OCI-LY7 (cell line): ENCODE measurements around the gene RACGAP1. TPM values are rescaled to one million over a fixed set of nuclear protein-coding genes. Genes with fewer than 3 reads are reported as not detected.

ENCODE experiments used
- BruUV-seq: library from RNA; stranded (reverse); fragments of 400-500 nt; replicated peaks from 2 replicates; lab custom pipeline; 2021; lab: Mats Ljungman, UMichigan
- CTCF ChIA-PET: fragments of 300-600 bp; sonication (Branson Sonifier 250); formaldehyde crosslinking; loops from one replicate; lab custom pipeline; 2022; ENCODE audit warnings: antibody characterized with exemption; ENCODE audit not compliant: unreplicated experiment; lab: Charles Lee
- POLR2A ChIA-PET: fragments of 300-600 bp; sonication (Branson Sonifier 250); formaldehyde crosslinking; loops from one replicate; lab custom pipeline; 2022; ENCODE audit warnings: antibody characterized with exemption; lab: Charles Lee
- DNase-seq: peaks from one replicate; pipeline ENCODE4 v3.0.0-alpha.2; 2015; ENCODE audit warnings: low spot score
- H2AFZ ChIP-seq: fragments of 200-600 bp; sonication (generic), shearing (Covaris generic); 2 replicates; pipeline ENCODE4 v1.6.1; 2014; ENCODE audit warnings: mild to moderate bottlenecking, antibody characterized with exemption, low read length, moderate library complexity
- H3K27ac ChIP-seq: fragments of 200-600 bp; sonication (generic); 2 replicates; pipeline ENCODE4 v1.5.1; 2014; ENCODE audit warnings: mixed run types, low read depth, mild to moderate bottlenecking, moderate library complexity, low read length, inconsistent platforms; ENCODE audit not compliant: poor library complexity, severe bottlenecking
- H3K36me3 ChIP-seq: fragments of 200-600 bp; sonication (generic); 2 replicates; pipeline ENCODE4 v1.6.1; 2014; ENCODE audit warnings: mild to moderate bottlenecking, antibody characterized with exemption, low read length, moderate library complexity, mixed read lengths; ENCODE audit not compliant: insufficient read depth
- H3K4me1 ChIP-seq: fragments of 200-600 bp; sonication (generic); 2 replicates; pipeline ENCODE4 v1.5.1; 2014; ENCODE audit warnings: mild to moderate bottlenecking, low read length; ENCODE audit not compliant: insufficient read depth, poor library complexity, severe bottlenecking
- H3K4me2 ChIP-seq: fragments of 200-600 bp; sonication (generic); 2 replicates; pipeline ENCODE4 v1.6.1; 2014; ENCODE audit warnings: mild to moderate bottlenecking, low read length
- H3K4me3 ChIP-seq: fragments of 200-600 bp; sonication (generic); 2 replicates; pipeline ENCODE4 v1.5.1; 2014; ENCODE audit warnings: mild to moderate bottlenecking, low read depth, low read length; ENCODE audit not compliant: poor library complexity, severe bottlenecking
- H3K79me2 ChIP-seq: fragments of 200-600 bp; sonication (generic); 2 replicates; pipeline ENCODE4 v1.6.1; 2016; ENCODE audit warnings: low read depth, mild to moderate bottlenecking, low read length, moderate library complexity, mixed read lengths; ENCODE audit not compliant: insufficient read depth
- H3K9me2 ChIP-seq: fragments of 200-600 bp; sonication (generic); 2 replicates; pipeline ENCODE4 v1.6.1; 2016; ENCODE audit warnings: mild to moderate bottlenecking, low read length, mixed read lengths; ENCODE audit not compliant: insufficient read depth
- H3K9me3 ChIP-seq: fragments of 200-600 bp; sonication (generic); 2 replicates; pipeline ENCODE4 v1.6.1; 2014; ENCODE audit warnings: mild to moderate bottlenecking, mixed run types, low read length, mixed read lengths
- H4K20me1 ChIP-seq: fragments of 200-600 bp; sonication (generic); 2 replicates; pipeline ENCODE4 v1.6.1; 2014; ENCODE audit warnings: mild to moderate bottlenecking, antibody characterized with exemption, low read length, moderate library complexity, mixed read lengths; ENCODE audit not compliant: insufficient read depth
- EZH2phosphoT487 ChIP-seq: fragments of 200-600 bp; sonication (generic); IDR thresholded peaks from 2 replicates; pipeline ENCODE4 v1.6.1; 2018; ENCODE audit warnings: low read depth, borderline replicate concordance, mild to moderate bottlenecking, mixed run types, antibody characterized with exemption, low read length, moderate library complexity, mixed read lengths
- intact Hi-C: fragments of 100-400 bp; cut with micrococcal nuclease; formaldehyde crosslinking; loops from one replicate; pipeline ENCODE4 v1.10.0; 2022; ENCODE audit not compliant: unreplicated experiment
- total RNA-seq, 2 experiments: library from RNA; depleted of rRNA in 1 of 2; stranded (reverse); fragments of >200 nt in 1 of 2; shearing (Covaris generic) in 1 of 2; gene quantifications; 2 replicates each; pipeline ENCODE4 v1.2.3, GENCODE V29; 2014 to 2022
- TF ChIP-seq, protein P1 (sequence below): fragments of 200-600 bp; sonication (generic); conservative IDR thresholded peaks from 2 replicates; pipeline ENCODE4 v1.5.1; 2014; ENCODE audit warnings: mild to moderate bottlenecking, antibody characterized with exemption, low read length, moderate library complexity, mixed read lengths

Gene RACGAP1
- total RNA-seq, 2 experiments from 2014 or later: 69.6 to 104 TPM

DNA sequence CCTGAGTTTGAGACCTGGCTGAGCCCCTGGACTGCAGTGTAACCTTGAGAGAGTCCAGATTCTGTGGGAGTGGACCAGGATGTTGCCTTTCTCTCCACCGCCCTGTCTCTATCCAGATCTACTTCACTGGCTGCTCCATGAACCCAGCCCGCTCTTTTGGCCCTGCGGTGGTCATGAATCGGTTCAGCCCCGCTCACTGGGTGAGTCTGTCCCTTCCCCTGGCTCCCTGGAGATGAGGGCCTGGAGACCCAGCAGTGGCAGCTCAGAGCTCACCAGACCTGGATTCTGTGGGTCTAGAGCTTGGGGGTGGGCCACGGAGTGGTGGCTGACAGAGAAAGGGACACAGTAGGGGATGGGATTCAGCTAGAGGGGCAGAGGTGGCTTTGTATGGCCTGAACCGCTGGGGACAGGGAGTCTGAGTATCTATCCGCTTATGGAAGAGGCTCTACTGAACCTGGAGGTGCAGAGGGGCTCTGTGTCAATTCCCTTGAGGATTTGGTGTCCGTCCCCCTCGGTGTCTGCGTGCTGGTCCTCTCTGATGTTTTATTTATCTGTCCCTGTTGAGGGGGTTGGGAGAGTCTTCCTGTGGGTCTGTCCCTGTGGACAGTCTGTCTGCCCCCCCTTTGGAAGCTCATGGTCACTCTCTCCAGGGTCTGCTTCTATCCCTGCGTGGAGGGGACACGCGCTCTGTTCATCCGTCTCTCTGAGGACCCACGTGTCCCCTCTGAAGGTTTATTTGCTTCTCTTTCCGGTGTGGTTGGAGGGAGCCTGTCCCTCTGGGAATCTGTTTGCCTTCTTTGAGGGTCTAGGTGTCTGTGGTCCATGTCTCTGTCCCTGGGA, 61.1 kb downstream of the RACGAP1 start:
- H3K27ac ChIP-seq: no peak overlapping the region
- no peak overlapping the region for H2AFZ ChIP-seq
- H3K9me2 ChIP-seq: no peaks in the 10 kb centered on the region
- H4K20me1 ChIP-seq: no peaks in the 10 kb centered on the region
- no peak overlapping the region for H3K4me2 ChIP-seq
- intact Hi-C loops: no loop called here
- no peaks in the 10 kb centered on the region for H3K9me3 ChIP-seq
- H3K4me3 ChIP-seq: no peak overlapping the region
- TF ChIP-seq, protein P1, sequence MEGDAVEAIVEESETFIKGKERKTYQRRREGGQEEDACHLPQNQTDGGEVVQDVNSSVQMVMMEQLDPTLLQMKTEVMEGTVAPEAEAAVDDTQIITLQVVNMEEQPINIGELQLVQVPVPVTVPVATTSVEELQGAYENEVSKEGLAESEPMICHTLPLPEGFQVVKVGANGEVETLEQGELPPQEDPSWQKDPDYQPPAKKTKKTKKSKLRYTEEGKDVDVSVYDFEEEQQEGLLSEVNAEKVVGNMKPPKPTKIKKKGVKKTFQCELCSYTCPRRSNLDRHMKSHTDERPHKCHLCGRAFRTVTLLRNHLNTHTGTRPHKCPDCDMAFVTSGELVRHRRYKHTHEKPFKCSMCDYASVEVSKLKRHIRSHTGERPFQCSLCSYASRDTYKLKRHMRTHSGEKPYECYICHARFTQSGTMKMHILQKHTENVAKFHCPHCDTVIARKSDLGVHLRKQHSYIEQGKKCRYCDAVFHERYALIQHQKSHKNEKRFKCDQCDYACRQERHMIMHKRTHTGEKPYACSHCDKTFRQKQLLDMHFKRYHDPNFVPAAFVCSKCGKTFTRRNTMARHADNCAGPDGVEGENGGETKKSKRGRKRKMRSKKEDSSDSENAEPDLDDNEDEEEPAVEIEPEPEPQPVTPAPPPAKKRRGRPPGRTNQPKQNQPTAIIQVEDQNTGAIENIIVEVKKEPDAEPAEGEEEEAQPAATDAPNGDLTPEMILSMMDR: no peak
- no peak for TF ChIP-seq EZH2phosphoT487
- H3K36me3 ChIP-seq: no peaks in the 10 kb centered on the region
- CTCF ChIA-PET: interaction anchor here (2.1 kb wide), 1 partner anchor 91 kb away, joined by 13 read pairs; no protein-coding TSS in a partner anchor
- DNase-seq: no peak
- POLR2A ChIA-PET: interaction anchor here (0.5 kb wide), 1 partner anchor 62 kb away, joined by 4 read pairs; no protein-coding TSS in a partner anchor
- no peaks in the 10 kb centered on the region for H3K79me2 ChIP-seq
- BruUV-seq: no TSS peak
- peaks cover 19% of the 10 kb centered on the region for H3K4me1 ChIP-seq

DNA sequence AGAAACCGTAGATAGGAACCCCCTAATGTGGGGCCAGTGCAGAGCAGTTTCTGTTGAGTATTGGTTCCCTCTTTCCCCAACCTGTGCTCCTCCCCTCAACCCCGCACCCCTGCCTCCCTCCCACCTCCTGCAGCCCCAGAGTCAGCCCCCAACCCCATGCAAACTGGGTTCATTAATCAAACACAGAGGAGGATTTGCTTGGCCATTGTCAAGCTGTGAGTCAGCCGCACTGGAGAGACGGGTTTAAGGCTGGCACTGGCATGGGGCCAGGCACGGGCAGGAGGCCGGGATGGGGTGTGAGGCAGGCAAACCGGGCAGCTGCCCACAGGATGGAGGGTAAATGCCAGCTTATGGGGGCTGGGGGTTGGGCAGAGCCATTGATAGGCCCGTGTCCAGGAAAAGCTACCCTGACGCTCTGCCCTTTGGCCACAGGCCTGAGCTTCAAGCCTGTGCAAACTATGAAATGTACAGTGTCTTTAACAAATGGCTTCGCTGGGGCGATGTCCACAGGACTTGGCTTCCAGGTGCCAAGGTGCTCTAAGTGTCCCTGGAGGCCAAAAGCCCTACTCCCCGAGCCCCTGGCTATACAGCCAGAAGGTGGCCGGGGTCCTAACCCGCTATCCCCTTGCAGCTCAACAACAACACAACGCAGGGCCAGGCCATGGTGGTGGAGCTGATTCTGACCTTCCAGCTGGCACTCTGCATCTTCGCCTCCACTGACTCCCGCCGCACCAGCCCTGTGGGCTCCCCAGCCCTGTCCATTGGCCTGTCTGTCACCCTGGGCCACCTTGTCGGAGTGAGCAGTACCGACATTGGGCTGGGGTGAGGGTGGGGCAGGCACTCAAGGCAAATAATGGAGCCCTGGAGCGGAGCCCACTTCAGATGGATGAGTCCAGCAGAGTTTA, 62.2 kb downstream of the RACGAP1 start:
- no peak for DNase-seq
- H3K36me3 ChIP-seq: no peaks in the 10 kb centered on the region
- intact Hi-C loops: no loop called here
- no peaks in the 10 kb centered on the region for H3K9me2 ChIP-seq
- no peak overlapping the region for H3K4me2 ChIP-seq
- H4K20me1 ChIP-seq: no peaks in the 10 kb centered on the region
- CTCF ChIA-PET: no interaction called here
- no peak overlapping the region for H2AFZ ChIP-seq
- H3K79me2 ChIP-seq: no peaks in the 10 kb centered on the region
- POLR2A ChIA-PET: interaction anchor here (0.5 kb wide), 1 partner anchor 61 kb away, joined by 4 read pairs; no protein-coding TSS in a partner anchor
- TF ChIP-seq, protein P1: no peak
- no peak for TF ChIP-seq EZH2phosphoT487
- H3K27ac ChIP-seq: no peak overlapping the region
- H3K4me1 ChIP-seq: peaks cover 19% of the 10 kb centered on the region
- H3K4me3 ChIP-seq: no peak overlapping the region
- no peaks in the 10 kb centered on the region for H3K9me3 ChIP-seq
- BruUV-seq: no TSS peak
